Thyroid gland (tissue), 4 donors: ENCODE measurements around the gene FOXN3.

Source experiments
- CTCF ChIP-seq, 6 experiments: fragments of 200-600 bp in 3 of 6; fragments of 450-650 bp in 3 of 6; sonication (generic) in 3 of 6; IDR thresholded peaks; one replicate each; pipeline ENCODE4 v1.5.1; 2016 to 2019; ENCODE audit warnings: antibody characterized with exemption in 6 of 6, mild to moderate bottlenecking in 2 of 6, inconsistent platforms in 1 of 6, moderate library complexity in 1 of 6
- POLR2A ChIP-seq, 2 donors: fragments of 450-650 bp; IDR thresholded peaks; one replicate each; pipeline ENCODE4 v1.6.1; 2017; ENCODE audit warnings: antibody characterized with exemption in 2 of 2, mild to moderate bottlenecking in 2 of 2, moderate library complexity in 1 of 2

GRCh38 chr14:89399157-89399556, 17.9 kb downstream of the FOXN3 start:
- TF ChIP-seq POLR2A (IDR thresholded peaks at IDR 0.05) (no peak), CTCF (IDR thresholded peaks at IDR 0.05) (no peak)
